HG02943 (cell line): ENCODE results near the gene ZNF334.

Experiments
- ATAC-seq: cut with Tn5 transposase; IDR thresholded peaks from one replicate; pipeline ENCODE4 v1.9.1; 2021; ENCODE audit warnings: mild to moderate bottlenecking, low read depth, moderate library complexity; ENCODE audit not compliant: unreplicated experiment

ZNF334 gene

DNA sequence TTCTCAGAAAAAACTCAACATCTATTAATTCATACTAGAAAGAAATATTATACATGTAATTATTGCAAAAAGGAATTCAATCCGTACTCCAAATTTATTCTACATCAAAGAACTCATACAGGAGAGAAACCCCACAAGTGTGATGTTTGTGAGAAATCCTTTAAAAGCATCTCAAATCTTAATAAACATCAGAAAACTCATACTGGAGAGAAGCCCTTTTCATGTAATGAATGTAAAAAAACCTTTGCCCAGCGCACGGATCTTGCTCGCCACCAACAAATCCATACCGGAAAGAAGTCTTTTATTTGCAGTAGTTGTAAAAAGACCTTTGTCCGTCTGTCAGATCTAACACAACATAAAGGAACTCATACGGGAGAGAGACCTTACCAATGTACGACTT, 22.0 kb downstream of the ZNF334 start:
- no peak for ATAC-seq

DNA sequence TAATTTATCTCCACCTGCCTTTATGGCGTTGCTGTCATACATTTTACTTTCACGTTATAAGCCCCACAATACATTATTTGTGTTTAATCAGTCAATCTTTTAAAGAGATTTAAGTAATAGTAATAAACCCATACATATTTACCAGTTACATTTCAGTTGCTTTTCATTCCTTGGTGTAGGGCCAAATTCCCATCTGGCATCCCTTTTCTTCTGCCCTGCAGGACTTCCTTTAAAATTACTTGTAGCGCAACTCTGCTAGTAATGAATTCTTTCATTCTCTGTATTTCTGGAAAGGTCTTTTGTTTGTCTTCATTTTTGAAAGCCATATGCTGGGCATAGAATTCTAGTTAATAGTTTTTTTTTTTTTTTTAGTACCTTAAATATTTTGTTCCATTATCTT, 24.9 kb downstream of the ZNF334 start:
- ATAC-seq, result no peak

DNA sequence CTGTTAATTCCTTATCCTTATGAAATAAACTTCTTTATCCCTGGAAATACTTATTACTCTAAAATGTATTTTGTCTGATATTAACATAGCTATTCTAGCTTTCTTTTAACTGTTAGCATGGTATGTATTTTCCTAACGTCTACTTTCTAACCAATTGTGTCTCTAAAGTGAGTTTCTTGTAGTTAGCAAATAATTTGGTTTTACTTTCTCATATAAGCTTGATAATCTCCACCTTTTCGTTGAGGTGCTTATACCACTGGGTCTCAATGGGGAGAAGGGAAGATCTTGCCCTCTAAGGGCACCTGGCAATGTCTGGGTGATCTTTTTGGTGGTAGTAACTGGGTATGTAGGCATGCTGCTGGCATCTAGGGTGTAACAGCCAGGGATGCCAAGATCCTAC, 25.7 kb downstream of the ZNF334 start:
- no peak for ATAC-seq

DNA sequence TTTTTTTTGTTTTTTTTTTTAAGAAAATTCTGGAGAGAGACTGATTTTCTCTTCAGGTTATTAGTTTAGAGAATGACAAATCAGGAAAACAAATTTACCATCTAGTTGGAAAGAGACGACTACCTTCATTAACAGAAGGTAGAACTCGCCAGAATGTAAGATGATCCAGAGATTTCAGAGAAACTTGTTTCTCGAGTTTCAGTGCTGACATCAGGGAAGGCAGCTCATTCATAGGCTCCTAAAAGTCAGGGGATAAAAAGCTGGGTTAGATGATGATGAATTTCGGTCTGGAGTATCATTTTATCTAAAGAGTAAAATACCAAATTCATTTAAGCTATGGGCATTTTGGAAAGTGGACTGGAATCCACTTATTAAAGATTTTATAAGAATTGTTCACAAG, 27.9 kb downstream of the ZNF334 start:
- no peak for ATAC-seq

DNA sequence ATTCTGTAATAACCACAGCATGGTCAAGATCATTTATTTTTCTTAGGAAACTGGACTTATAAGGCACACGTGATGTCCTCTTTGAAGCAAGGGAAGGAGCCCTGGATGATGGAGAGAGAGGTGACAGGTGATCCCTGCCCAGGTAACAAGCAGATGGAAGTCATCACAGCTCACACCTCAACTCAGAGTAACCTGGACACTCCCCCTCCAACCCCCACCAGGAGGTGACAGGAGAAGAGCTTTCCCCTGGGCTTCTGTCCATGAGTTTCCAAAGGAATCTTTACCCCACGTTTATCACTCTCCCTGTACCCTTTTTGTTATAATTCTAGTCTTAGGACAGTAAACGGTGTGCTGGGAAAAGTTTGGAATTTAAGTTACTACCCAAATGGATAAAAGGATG, 28.4 kb downstream of the ZNF334 start:
- ATAC-seq, result no peak

DNA sequence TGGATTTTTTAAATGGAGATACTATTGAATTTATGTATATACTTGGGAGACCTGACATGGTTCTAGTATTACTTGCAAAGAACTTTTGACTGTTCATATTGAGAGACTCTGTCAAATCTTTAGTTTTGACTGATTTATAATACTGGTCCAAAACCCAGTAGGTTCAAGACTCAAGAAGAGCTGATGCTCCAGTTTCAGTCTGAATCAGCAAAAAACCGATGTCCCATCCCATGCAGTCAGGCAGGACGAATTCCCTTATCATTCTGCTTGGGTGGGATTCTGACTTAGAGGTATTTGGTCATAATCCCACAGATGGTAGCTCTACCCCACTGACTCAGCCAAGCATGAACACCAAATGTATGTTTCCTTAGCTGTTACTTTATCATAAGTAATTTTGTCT, 29.5 kb downstream of the ZNF334 start:
- ATAC-seq, result no peak

DNA sequence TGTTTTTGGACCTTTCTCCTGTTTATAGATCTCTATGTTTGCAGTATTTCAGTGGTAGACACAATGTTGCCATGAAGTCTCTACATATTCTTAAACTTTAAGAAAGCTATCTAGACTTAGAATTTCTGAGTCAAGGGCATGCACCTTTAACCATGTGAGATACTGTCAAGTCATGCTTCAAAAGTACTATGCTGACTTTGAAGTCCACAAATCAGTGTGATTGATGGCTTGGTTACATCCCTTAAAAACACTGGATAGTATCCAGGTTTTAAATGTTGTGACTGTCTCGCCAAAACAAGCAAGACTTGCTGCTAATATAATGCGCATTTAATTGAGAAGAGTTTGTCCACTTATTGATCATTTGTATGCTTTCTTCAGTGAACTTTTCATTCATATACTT, 30.5 kb downstream of the ZNF334 start:
- no peak for ATAC-seq

DNA sequence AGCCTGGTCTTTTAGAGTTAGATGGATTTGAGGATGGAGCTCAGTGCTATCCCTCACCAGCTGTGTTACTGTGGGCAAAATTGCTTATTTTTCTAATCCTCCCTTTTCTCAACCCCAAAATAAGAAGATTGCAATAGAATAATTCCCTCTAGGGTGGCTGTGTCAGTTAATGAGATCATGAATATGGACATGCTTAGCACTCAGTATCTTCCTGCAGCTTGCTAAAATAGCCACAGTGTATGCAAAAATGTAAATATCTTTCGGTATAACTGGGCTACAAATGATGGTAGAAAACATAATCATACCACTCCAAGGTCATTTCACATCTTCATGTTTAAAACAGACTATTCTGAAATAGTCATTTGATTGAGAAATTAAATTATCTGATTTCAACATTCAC, 35.7 kb downstream of the ZNF334 start:
- ATAC-seq, result no peak

DNA sequence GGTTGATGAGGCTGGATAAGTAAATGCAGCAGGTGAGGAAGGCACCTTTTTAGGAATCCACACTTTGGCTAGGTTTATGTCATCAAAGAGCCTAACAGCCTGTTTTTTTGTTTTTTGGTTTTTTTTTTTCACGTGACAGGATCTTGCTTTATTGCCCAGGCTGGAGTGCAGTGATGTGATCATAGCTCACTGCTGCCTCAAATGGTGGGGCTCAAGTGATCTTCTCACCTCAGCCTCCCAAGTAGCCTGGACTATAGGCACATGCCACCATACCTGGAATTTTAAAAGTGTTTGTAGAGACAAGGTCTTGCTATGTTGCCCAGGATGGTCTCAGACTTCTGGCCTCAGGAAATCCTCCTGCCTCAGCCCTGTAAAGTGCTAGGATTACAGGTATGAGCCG, 36.1 kb downstream of the ZNF334 start:
- ATAC-seq, result no peak

DNA sequence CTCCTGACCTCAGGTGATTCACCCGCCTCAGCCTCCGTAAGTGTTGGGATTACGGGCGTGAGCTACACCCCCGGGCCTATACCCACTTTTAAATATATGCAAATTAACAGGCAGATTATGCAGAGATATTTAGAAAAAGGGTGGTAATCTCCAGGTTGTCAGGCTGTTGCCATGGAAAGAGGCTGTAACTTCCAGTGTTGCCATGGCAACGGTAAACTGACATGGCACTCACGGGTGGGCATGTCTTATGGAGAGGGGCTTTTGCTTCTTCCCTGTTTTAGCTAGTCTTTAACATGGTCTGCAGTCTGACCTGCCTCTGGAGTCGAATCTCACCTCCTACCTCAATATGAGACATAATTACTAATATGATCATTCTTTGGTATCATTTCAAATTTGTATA, 44.9 kb downstream of the ZNF334 start:
- ATAC-seq, result no peak

DNA sequence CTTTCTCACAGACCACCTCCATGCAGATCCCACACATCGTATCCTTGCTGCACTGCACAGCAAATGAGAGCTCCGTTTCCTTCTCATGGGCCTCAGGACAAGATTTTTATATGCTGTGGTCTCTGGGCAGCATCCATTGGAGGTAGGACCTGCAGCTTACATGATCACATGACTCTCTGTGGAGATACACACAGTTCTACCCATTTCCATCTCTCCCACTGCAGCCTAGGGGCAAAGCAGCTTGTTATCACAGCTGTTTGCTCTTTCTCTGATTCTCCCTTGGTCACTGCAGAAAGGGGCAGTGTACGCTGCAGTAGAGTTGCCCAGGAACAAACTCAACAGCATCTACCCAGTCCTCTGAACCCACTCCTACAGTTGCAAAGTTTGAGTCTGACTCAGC, 48.9 kb downstream of the ZNF334 start:
- ATAC-seq, result no peak

DNA sequence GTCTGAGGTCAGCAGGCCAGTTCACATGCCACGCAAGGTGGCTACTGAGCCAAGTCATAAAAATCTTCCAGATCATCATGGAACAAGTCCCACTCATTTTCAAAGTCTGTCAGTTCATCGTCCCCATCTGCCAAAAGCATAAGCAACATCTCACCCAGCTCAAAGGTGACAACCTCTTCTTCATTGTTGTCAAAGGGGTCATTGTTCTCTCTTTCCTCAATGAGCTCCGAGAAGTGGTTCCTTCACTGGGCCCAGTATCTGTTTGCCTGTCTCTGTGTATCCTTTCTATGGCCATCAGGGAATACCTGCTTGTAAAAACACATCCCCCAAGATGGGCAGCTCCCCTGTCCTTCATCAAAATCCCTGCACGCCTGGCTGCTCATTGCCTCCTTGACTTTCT, 49.5 kb downstream of the ZNF334 start:
- no peak for ATAC-seq

DNA sequence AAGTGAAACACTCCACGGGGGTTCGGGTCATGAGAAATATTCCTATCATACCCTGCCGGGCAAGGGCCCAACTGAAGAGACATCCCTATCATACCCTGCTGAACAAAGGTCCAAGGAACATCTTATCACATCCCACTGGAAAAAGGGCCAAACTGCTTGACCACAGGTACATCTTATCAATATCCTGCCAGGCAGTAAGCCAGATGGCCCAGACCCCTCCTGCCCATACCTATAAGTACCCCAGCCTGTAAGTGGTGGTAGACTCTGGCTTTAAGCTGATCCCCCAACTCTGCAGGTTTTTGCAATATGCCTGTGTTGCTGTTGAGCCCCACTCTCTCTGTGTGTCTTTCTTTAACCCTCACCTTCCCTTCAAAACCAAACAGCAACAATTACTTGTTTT, 51.6 kb downstream of the ZNF334 start:
- no peak for ATAC-seq

DNA sequence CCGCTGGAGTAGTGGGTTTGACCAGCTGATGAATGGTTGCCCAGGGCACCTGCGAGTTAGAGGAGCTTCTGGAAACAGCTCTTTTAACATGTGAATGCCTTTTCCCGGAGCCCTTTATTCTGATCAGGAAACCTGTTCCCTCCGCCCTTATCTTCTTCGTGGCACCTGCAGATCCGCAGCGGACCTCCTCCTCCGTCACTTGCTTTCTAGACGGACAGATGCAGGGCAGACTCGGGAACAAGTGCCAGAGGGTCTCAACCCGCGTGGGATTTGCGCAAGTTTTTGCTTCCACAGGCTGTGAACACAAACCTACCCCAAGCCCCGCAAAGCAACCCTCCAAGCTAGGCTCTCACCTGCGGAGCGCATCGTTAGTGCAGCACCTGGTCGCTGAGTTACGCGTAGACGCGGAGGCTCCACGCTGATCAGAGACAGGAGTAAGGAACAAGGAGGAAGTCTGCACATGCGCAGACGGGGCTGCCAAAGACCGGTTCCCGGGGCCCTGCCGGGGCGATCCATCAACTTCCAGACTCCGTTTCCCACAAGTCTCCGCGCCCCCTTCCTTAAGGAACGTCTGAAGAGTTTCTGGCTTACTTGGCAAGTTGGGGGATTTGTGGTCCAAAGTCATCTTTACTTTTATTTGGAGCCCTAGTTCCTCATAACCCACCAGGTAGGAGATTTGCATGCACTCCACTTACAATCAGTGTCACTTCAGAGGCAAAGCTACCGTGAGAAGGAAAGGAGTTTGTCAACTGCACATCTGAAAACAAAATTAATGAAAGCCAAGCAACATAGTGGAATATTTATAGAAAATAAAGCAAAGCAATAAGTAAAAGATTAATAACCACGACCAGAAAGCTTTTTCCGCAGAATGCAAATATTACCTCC, 54.3 kb downstream of the ZNF334 start:
- no peak for ATAC-seq

DNA sequence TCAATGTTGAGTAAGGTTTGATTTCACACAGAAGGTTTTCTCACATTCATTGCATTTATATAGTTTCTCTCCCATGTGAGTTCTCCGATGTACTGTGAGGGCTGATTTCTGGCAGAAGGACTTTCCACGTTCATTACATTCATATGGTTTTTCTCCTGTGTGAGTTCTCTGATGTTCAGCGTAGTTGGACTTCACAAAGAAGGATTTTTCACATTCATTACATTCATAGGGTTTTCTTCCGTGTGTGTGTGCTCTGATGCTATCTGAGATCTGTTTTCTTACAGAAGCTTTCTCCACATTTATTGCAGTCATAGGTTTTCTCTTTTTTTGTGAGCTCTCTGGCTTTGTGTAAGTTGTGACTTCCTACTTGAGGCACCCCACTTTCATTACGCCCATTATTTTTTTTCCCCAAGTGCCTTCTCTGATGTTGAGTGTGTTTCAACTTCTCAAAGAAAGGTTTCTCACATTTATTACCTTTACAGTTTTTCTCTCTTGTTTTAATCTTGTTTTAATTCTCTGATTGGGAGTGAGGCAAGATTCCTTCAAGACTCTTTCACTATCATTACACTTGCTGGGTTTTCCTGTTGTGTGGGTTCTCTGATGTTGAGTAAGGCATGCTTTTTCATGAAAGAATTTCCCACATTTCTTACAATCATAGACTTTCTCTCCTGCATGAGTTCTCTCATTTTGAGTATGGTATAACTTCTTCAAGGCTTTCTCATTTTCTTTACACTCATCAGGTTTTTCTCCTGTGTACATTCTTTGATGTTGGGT, 56.9 kb downstream of the ZNF334 start:
- ATAC-seq, result no peak

DNA sequence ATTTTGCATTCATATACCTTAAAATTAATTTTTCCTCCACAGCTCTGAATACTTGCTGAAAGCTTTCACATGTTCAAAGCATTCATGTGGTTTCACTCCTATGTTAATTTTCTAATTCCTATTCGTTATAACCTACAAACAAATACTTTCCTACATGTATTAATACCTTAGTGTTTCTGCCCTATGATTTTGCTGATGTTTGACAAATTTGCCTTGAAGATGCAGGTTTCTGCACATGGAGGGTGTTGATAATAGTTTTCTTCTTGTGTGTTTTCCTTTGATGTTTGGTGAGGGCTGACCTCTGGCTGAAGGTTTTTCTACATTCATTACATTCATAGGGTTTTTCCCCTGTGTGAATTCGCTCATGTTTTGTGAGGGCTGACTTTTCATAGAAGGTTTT, 57.6 kb downstream of the ZNF334 start:
- no peak for ATAC-seq
